ENCODE data around the gene THOC2.
"Not testable (repeated sequence)": the region's sequence is repeated elsewhere in the genome, so short reads cannot be mapped to it uniquely, and the experiment has no call there.

Gene THOC2, protein sequence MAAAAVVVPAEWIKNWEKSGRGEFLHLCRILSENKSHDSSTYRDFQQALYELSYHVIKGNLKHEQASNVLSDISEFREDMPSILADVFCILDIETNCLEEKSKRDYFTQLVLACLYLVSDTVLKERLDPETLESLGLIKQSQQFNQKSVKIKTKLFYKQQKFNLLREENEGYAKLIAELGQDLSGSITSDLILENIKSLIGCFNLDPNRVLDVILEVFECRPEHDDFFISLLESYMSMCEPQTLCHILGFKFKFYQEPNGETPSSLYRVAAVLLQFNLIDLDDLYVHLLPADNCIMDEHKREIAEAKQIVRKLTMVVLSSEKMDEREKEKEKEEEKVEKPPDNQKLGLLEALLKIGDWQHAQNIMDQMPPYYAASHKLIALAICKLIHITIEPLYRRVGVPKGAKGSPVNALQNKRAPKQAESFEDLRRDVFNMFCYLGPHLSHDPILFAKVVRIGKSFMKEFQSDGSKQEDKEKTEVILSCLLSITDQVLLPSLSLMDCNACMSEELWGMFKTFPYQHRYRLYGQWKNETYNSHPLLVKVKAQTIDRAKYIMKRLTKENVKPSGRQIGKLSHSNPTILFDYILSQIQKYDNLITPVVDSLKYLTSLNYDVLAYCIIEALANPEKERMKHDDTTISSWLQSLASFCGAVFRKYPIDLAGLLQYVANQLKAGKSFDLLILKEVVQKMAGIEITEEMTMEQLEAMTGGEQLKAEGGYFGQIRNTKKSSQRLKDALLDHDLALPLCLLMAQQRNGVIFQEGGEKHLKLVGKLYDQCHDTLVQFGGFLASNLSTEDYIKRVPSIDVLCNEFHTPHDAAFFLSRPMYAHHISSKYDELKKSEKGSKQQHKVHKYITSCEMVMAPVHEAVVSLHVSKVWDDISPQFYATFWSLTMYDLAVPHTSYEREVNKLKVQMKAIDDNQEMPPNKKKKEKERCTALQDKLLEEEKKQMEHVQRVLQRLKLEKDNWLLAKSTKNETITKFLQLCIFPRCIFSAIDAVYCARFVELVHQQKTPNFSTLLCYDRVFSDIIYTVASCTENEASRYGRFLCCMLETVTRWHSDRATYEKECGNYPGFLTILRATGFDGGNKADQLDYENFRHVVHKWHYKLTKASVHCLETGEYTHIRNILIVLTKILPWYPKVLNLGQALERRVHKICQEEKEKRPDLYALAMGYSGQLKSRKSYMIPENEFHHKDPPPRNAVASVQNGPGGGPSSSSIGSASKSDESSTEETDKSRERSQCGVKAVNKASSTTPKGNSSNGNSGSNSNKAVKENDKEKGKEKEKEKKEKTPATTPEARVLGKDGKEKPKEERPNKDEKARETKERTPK (N-terminal part only)

DNA sequence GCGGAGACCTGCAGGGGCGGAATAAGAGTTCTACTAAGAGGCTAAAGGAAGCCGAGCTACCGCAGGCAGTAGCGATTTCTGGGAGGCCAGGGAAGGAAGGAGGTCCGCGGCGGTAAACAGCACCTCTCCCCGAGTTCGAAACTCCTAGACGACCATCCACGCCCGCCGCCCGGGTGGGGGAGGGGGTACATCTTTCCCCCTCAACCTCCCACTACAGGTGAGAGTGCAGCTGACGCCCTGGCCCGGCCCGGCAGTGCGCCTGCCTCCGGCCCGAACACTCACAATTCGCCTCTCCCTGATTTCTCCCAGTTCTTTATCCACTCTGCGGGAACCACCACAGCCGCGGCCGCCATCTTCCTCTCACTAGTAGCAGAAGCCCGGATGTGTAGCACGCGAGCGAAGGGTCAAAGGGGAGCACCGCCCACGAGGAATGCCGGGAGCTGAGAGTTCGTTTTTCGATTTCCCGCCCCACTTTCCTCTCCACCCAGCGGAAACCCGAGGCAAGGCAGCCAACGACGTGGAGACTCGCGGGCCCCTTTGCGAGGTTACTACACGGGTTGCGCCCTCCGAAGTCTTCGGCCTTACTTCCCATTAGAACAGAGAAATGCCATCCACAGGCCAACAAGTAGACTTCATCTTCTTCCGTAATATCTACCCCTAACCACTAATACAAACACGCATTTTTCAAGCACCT, at the start of gene THOC2:
THOC2 (minus strand) TSS at position 383 of the 694 bp plus-strand sequence; CDS start at position 353, 30 bp downstream.
- peak; percentile 96 for DNase-seq

DNA sequence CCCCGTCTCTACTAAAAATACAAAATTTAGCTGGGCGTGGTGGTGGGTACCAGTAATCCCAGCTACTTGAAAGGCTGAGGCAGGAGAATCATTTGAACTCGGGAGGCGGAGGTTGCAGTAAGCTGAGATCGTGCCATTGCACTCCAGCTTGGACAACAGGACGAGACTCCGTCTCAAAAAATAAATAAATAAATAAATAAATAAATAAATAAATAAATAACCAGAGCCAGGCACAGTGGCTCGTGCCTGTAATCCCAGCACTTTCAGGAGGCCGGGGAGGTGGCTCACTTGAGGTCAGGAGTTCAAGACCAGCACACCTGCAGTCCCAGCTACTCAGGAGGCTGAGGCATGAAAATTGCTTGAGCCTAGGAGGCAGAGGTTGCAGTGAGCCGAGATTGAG, 48.9 kb upstream of the THOC2 start:
- not testable (repeated sequence) for DNase-seq

DNA sequence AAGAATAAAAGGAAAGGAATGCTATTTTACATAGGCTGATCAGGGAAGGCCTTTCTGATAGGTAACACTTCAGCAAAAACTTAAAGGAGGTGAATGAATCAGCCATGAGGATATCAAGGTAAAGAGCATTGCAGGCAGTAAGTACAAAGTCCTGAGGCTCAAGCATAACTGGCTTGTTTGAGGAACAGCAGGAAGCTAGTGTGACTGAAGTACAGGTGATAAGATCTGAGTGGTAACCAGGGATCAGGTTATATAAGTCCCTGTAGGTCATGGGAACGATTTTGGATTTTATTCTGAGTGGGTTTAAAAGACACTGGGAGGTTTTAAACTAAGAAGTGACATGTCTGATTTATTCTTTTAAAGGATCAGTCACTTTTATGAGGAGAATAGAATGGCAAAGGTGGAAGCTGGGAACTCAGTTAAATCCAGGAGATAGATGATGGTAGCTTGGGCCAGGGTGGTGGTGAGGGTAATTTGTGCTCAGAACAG, 47.1 kb upstream of the THOC2 start:
- DNase-seq, result peak; percentile 85

DNA sequence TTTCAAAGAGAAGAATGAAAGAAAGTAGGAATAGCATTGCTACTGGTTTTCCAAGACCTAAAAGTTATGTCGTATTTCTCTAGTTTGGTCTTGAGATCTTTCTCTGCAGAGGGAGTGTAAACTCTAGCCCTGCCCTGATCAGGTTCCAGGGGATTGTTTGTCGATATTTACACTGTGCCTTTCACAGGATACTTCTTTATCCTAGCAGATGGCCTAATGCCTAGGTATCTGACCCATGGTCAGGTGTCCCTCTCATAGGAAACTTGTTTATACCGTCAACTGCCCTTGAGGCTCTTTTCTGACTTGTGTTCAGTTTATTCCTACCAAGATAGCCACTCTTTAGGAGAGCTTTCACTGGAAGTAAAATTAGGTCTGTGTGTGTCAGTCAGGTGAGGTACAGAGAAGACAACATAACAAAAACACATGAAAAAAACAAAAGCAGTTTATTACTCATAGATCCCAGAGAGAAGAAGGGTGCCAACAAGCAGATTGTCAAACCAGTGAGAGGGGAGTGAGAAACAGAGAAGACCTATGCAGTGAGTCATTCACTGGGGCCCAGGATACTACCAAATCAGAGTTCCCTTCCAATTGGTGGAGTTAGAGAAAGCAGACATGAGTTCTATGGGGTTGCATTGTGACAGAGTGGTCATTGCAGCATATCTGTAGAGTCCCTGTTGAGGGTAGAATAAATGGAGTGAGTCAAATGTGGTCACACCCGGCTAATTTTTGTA, 40.6 kb upstream of the THOC2 start:
- DNase-seq, result peak; percentile 73

DNA sequence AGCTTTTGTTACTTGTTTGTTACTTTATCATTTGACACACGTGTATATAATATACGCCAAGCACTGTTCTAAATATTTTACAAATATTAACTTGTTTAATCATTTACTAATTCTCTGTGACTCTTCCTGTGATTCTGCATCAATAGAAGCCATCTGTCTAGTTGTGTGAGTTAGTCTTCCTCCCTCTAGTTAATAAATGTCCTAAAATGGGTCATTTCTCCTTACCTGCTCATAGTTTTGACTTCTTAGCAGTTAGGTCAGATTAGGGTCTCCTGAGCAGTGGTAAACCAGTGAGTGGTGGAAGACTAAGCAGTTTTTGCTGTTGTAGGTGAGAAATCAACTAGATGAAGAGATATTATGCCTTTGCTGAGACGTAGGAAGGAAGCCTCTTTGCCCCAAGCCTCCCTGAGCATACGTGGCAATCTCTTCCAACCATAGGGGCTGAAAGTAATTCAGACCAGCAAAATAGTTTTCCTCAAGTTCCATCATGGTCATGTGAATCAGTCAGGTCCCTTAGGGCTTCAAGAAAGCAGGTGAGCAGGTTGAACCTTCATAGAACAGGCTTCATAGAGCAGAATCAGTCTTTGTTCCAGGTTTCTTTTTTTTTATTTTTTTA, 38.7 kb upstream of the THOC2 start:
- peak; percentile 71 for DNase-seq

DNA sequence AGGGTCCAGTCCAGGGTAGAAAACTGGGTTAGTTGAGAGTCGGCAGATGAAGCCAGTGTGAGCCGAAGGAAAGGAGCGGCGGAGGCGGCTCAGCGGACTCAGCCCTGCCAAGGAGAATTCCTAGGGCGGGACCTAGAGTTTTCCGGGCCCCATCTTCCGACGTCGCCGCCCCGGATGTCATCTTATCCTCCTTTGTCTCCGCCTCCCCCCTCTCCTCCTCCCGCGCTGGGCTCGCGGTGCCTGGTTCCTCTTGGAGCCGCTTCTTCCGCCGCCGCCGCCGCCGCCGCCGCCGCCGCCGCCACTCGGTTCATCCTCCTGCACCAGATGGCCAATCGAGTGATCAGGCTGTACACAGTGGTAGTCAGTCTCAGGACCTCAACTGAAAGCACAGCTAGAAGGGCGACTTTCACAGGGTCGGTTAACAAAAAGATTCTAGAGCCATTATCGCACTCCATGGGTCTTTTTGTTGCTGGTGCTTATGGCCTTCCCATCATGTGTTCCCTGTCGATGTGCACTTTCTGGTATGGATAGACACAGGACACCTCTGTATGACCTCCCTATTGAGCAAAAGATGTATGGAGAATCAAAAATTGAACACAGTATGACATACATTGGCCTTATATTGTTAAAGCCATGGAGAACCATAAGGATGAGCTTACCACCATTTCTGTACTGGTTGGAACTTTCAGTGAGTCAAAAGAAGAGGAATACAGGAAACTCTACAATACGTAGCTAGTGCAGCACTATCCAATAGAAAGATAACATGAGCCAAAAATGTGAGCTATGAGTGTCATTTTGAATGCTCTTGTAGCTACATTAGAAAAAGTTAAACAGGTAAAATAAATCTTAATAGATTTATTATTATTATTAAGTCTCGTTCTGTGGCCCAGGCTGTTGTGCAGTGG, 32.4 kb upstream of the THOC2 start:
- peak; percentile 95 for DNase-seq

DNA sequence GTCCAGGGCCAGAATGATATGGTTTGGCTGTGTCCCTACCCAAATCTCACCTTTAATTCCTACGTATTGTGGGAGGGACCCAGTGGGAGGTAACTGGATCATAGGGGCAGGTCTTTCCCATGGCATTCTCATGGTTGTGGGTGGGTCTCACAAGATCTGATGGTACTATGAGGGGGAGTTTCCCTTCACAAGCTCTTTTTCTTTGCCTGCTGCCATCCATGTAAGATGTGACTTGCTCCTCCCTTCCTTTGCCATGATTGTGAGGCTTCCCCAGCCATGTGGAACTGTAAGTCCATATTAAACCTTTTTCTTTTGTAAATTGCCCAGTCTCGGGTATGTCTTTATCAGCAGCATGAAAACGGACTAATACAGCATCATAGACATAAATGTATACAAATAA, 27.0 kb upstream of the THOC2 start:
- not testable (repeated sequence) for DNase-seq

DNA sequence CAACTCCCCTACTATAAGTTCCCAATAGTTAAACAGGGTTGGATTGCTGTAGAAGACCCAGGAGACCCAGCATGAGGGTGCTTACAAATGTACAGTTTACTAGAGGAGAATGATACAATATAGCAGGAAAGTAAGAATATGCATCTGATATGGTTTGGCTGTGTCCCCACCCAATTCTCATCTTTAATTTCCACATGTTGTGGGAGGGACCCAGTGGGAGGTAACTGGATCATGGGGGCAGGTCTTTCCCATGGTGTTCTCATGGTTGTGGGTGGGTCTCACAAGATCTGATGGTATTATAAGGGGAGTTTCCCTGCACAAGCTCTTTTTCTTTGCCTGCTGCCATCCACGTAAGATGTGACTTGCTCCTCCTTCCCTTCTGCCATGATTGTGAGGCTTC, 24.9 kb upstream of the THOC2 start:
- DNase-seq, result not testable (repeated sequence)

DNA sequence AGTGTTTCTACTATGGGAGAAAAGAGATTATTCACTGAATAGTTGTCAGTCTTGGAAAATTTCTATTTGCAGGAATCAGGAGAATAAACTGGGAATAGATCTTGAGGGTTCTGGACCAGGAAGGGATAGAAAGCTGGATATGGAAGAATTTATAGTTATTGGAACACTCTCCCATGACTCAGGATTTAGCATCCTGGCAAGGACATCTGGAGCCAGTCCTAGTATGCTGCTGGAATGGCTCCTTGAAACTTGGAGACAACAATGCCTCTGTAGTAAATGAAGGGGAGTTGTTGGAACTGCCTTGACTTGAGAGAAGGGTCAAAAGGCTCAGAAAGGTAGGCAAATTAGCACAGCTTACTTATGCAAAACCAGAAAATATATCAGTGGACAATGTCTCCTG, 23.5 kb upstream of the THOC2 start:
- no peak for DNase-seq

DNA sequence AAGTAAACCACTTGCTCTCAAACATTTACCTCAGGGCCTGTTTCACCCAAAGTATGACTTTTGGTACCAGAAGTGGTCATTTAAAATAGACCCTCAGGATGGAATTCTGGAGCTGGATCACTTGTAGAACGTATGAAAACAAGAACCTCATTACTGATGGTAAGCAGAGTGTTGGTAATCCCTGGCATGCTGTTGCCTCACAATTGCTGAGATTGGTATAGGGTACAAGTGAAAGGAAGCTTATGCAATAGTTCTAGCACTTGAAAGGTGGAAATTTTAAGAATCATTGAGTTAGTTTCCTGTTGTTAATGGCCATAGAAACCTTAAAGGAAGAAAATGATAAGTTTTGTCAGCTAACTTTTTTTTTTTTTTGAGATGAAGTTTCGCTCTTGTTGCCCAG, 22.3 kb upstream of the THOC2 start:
- DNase-seq, result no peak

DNA sequence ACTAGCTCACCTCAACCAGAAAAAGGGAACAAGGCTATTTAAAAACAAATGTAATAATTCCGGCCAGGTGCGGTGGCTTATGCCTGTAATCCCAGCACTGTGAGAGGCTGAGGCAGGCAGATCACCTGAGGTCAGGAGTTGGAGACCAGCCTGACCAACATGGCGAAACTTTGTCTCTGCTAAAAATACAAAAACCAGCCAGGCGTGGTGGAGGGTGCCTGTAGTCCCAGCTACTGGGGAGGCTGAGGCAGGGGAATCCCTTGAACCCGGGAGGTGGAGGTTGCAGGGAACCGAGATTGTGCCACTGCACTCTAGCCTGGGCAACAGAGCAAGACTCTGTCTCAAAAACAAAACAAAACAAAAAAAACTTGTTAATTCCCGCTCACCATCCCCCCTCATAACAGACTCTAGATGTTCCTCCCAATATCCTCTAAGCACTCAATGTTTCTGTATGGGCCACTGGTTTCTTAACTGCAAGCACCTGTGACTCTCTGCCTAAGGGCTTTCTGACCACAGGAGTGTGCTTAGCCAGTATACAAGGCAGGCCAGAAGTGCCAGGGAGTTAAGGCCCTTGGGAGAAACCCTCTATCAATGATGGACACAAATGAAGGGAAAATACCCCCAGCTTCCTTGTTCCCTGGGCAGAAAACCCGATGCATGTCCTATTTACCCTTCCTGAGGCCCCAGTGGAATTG, 21.0 kb upstream of the THOC2 start:
- peak; percentile 10 for DNase-seq

DNA sequence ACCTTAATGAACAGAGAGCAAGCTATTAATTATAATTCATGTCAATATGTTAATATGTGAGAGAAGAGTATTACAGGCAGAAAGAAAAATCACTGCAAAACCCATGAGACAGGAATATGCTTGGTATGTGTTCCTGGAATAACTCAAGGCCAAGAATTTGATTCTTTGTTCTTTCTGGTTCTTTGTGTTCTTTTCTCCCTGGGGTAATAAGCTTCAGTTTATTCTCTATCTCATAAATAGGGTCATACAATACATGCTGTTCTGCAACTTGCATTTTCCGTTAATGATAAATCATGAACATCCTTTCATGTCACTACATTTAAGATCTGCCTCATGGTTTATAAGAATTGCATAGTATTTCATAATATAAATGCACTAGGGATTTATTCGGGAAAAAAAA, 16.8 kb upstream of the THOC2 start:
- DNase-seq, result no peak

DNA sequence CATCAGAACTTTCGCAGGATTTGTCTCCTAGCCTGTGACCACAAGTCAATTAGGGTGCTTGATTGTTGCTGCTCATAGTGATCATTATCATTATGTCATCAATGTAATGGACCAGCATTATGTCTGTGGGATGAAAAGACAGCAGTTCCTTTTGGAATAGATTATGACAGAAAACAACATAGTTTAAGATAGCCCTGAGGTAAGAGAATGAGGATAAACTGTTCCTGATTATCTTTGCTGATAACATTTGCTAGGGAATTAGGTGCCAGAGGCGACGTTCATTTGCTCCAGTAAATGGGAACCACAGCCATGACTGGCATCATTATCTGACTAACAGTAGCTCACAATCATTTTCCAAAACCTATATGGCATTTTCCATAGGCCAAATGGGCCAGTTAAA, 12.7 kb upstream of the THOC2 start:
- DNase-seq, result no peak

DNA sequence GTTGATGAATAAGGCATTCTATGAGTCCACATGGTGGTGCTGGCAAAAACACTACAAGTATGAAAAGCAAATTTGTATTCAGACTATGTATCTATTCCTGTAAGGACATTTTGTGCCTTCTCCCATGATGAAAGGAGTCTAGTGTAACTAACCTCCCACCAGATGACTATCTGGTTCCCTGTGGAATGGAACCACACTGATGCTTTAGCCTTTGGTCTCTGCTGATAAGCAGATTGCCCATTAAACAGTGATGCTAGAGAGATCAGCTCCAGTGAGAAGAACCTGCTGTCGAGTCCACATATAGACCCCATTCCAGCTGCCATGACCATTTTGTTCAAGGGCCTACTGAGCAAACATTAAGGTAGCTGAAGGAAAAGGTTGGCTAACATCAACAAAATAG, 10.5 kb upstream of the THOC2 start:
- peak; percentile 64 for DNase-seq

DNA sequence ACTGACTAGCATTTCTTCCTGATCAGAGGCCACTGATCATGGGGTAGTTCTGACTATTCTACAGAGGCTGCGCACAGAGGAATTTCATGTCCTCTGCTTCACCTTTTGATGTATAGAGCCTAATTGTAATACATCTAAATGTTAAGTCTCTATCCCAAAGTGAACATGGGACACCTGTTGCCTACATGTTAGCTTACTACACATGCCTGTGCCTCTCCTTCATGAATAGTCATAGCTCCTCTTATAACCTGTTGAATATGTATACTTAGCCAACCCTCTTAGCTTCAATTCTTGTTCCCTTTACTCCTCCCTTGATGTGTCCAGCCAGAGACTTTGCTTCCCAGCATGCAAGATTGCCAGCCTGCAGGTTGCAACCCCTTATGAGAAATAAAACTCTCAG, 9.6 kb upstream of the THOC2 start:
- no peak for DNase-seq

DNA sequence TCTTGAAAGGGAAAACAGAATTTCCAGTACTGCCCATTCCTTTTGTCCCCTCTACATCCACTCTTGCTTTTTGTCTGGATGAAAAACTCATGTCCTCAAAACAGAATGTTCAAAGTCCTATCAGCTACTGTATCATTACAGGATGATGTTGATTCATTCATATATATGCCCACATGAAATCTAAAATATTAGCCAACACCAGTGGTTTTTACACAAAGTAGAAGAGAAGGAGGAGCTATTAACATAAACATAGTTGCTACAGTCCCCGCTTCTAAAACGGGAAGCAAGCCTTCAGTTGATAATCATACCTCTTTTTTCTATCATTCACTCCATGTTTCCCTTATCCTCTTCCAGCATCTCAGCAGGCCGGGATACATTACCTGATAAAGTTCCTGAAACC, 7.7 kb upstream of the THOC2 start:
- no peak for DNase-seq

DNA sequence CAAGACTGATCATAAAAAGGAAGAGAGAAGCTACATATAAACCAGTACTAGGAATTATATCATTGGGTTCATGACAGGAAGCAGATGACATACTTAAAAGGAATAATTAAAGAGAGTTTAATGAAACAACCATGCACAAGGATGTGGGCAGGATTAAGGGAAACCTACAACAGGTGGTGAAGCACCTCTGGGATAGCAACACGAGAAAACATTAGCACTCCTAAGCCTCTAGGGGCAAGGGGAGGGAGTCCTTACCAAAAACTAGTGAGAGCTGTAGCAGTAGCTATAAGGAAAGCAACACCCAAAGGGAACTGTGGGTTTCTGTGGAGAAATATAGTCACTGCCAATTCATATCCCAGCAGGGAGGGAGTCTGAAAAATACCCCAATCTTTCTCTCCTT, 7.2 kb upstream of the THOC2 start:
- DNase-seq, result peak; percentile 9

DNA sequence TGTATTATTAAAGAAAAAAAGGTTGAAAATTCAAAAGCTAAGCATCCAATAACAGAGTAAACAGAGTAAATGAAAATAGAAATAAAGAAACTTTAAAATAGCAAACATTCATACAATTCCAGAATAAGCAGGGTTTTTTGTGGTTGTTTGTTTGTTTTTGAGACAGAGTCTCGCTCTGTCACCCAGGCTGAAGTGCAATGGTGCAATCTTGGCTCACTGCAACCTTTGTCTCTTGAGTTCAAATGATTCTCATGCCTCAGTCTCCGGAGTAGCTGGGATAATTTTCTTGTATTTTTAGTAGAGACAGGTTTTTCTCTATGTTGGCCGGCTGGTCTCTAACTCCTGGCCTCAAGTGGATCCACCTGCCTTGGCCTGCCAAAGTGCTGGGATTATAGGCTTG, 6.6 kb upstream of the THOC2 start:
- DNase-seq, result no peak

DNA sequence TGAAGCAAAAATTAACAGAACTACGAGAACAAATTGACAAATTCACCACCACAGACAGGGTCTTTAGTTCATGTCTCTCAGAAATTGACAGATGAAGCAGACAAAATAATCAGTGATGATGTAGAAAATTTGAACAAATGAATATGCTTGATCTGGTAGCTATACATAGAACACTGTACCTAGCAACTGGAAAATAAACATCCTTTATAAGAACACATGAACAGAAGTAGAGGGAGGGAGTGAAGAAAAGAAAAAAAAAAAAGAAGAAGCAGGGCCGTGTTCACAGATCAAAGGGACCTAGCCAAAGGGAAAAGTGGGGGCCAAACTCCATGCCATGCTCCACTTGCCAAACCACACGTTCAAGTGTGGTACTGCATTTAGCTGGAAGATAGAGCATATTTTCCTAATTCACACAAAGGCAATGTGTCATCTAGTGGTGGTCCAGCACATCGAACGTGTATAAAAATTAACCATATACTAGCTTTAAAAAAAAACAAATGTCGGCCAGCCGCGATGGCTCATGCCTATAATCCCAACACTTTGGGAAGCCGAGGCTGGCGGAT, 5.6 kb upstream of the THOC2 start:
- DNase-seq, result peak; percentile 12
